ENCODE results near the gene FAM221B. TPM values are rescaled to one million over a fixed set of nuclear protein-coding genes. Genes with fewer than 3 reads are reported as not detected.

FAM221B gene
- total and polyA plus RNA-seq, 2 experiments from 2014 or later: 0.47 TPM; not detected in 1

- TF ChIP-seq ZNF462 (CRISPR knock-in tag; IDR thresholded peaks at IDR 0.05) (no peak), JUNB (IDR thresholded peaks at IDR 0.05; ENCODE audit: unreplicated experiment) (no peak), ZNF114 (CRISPR knock-in tag; IDR thresholded peaks at IDR 0.05) (no peak), NANOG (IDR thresholded peaks at IDR 0.05; ENCODE audit: borderline replicate concordance) (no peak), CTCF (conservative IDR thresholded peaks at IDR 0.05; ENCODE audit: low read depth in 2 of 2) (no peak), CREB1 (CRISPR knock-in tag; IDR thresholded peaks at IDR 0.05; ENCODE audit: low read depth) (no peak), ZNF331 (CRISPR knock-in tag; IDR thresholded peaks at IDR 0.05; ENCODE audit: low read depth) (no peak), EZH2 (IDR thresholded peaks at IDR 0.05; ENCODE audit: low read depth, unreplicated experiment) (no peak), ETS1 (IDR thresholded peaks at IDR 0.05) (no peak), EZH2phosphoT487 (IDR thresholded peaks at IDR 0.05; ENCODE audit: unreplicated experiment) (no peak), POLR2AphosphoS5 (IDR thresholded peaks at IDR 0.05; ENCODE audit: low read depth) (no peak), STAT1 (IDR thresholded peaks at IDR 0.05; ENCODE audit: unreplicated experiment) (no peak)
These were observed 20.1 kb downstream of the FAM221B start (continued) for GRCh38 chr9:35808433-35808832.

Data from GM23338 (cell line).